ENCODE data around the gene ECT2.

DNA sequence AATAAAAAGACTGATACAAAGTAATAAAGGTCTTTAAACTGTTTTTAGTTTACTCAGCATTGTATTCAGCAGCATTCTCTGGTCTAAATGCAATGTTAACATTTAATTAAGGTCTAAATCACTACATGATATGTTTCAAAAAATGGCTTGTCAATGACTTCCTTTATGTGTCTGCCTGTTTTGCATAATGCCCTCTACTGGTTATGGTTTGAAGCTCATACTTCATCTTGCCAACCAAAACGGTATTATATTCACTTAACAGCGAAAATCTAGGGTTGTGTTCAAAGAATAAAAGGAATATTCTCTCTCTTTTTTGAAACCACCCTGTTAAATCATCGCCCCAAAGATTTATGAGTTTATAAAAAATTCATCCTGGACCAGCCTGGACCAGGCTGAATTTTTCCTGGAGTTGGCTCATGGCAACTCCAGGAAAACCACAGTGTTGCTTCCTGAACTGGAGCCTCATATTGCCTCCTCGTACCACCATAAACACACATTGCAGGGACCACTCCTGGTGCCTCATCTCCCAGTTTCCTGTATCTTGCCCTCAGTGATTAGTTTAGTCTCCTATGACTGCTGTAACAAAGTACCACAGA, 32.9 kb upstream of the ECT2 start:
- TF ChIP-seq RAD21 (conservative IDR thresholded peaks at IDR 0.05), result no peak
- TF ChIP-seq, protein P1, sequence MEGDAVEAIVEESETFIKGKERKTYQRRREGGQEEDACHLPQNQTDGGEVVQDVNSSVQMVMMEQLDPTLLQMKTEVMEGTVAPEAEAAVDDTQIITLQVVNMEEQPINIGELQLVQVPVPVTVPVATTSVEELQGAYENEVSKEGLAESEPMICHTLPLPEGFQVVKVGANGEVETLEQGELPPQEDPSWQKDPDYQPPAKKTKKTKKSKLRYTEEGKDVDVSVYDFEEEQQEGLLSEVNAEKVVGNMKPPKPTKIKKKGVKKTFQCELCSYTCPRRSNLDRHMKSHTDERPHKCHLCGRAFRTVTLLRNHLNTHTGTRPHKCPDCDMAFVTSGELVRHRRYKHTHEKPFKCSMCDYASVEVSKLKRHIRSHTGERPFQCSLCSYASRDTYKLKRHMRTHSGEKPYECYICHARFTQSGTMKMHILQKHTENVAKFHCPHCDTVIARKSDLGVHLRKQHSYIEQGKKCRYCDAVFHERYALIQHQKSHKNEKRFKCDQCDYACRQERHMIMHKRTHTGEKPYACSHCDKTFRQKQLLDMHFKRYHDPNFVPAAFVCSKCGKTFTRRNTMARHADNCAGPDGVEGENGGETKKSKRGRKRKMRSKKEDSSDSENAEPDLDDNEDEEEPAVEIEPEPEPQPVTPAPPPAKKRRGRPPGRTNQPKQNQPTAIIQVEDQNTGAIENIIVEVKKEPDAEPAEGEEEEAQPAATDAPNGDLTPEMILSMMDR (IDR thresholded peaks at IDR 0.05; ENCODE audit: poor library complexity, severe bottlenecking), result no peak
